K562 treated with DMSO at 1 percent for 12 hours (cell line): ENCODE results near the gene C11orf52. TPM values are rescaled to one million over a fixed set of nuclear protein-coding genes. Genes with fewer than 3 reads are reported as not detected.

Source experiments
- total RNA-seq: library from RNA; unstranded; fragments of 300-600 nt; gene quantifications from 2 replicates; pipeline ENCODE4 v1.2.3, GENCODE V29; 2022; ENCODE audit not compliant: insufficient read depth

The C11orf52 gene, protein sequence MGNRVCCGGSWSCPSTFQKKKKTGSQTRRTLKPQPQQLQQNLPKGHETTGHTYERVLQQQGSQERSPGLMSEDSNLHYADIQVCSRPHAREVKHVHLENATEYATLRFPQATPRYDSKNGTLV
- total RNA-seq = 0.89 and 2.1 TPM in 2 replicates

GRCh38 chr11:111918390-111919256, at the start of gene C11orf52:
C11orf52 (plus strand) TSS chr11:111918913; CDS start chr11:111918973, 60 bp downstream.

GRCh38 chr11:111870886-111871692, 47.6 kb upstream of the C11orf52 start, which contains the start of gene ALG9:
ALG9 (minus strand) TSS chr11:111871581; CDS start chr11:111871482, 99 bp downstream.

GRCh38 chr11:111878849-111879636, 39.7 kb upstream of the C11orf52 start, which contains the start of the genes CFAP68 and FDXACB1:
CFAP68 (plus strand) TSS chr11:111879541; CDS start chr11:111879561, 20 bp downstream.
FDXACB1 (minus strand) TSS chr11:111879165; CDS start chr11:111879132, 33 bp downstream.

GRCh38 chr11:111911563-111912401, 6.9 kb upstream of the C11orf52 start, which contains the start of gene CRYAB:
CRYAB (minus strand) TSS chr11:111911770; CDS start chr11:111911724, 46 bp downstream.

DNA sequence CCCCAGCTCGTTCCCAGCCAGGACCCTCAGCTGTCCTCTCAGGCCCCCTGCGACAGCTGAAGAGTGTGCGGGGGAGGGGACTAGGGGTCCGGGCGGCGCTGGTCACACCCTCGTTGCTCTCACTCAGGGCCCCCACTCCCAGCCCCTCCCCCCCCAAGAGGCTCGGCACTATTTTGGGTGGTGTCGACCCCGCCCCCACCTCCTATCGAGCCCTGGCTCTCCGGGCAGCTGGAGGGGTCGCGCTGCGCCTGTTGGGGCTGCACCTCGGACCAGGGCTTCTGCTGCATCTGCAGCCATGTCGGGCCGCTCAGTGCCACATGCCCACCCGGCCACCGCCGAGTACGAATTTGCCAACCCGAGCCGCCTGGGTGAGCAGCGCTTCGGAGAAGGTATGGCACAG, 6.2 kb upstream of the C11orf52 start, which contains the start of gene HSPB2:
TSS of gene HSPB2 (plus strand) at position 200 of the 400 bp plus-strand sequence. CDS start at position 296, 96 bp downstream.

Other genes starting within 250 kb of the C11orf52 start
- 8.2 and 24.8 TPM in 2 replicates for gene PPP2R1B, start 152.5 kb upstream of the C11orf52 start, total RNA-seq
- 12.6 and 28.7 TPM in 2 replicates for gene ALG9, start 47.3 kb upstream of the C11orf52 start, total RNA-seq
- gene FDXACB1, start 39.7 kb upstream of the C11orf52 start, total RNA-seq = 0.78 and 1.4 TPM in 2 replicates
- gene CFAP68, start 39.4 kb upstream of the C11orf52 start, total RNA-seq = 31.8 and 32.1 TPM in 2 replicates
- gene CRYAB, start 7.1 kb upstream of the C11orf52 start, total RNA-seq = not detected in 2 replicates
- gene HSPB2, start 6.2 kb upstream of the C11orf52 start, total RNA-seq = not detected in 2 replicates
- 1.4 and 5.1 TPM in 2 replicates for gene DIXDC1, start 18.4 kb downstream of the C11orf52 start, total RNA-seq
- 22.0 and 41.2 TPM in 2 replicates for gene DLAT, start 106.5 kb downstream of the C11orf52 start, total RNA-seq
- 1.8 TPM in 1 of 2 replicates, not detected in the other for gene PIH1D2, start 155.1 kb downstream of the C11orf52 start, total RNA-seq
- gene NKAPD1, start 155.4 kb downstream of the C11orf52 start, total RNA-seq = 9.9 and 15.7 TPM in 2 replicates
- 39.9 and 67.9 TPM in 2 replicates for gene TIMM8B, start 167.8 kb downstream of the C11orf52 start, total RNA-seq
- 92.8 and 110 TPM in 2 replicates for gene SDHD, start 168.0 kb downstream of the C11orf52 start, total RNA-seq
- gene IL18, start 245.2 kb downstream of the C11orf52 start, total RNA-seq = 13.9 and 20.8 TPM in 2 replicates
- gene TEX12, start 248.5 kb downstream of the C11orf52 start, total RNA-seq = not detected in 2 replicates